CD4-positive, alpha-beta T cell treated with Interleukin-4 for 1 hour (primary cell): ENCODE results near the gene TRIP10.
"Not testable (repeated sequence)": the region's sequence is repeated elsewhere in the genome, so short reads cannot be mapped to it uniquely, and the experiment has no call there.

Source experiments
- DNase-seq, 2 donors: peaks; one replicate each; pipeline ENCODE4 v3.0.0-alpha.2; 2020 to 2022

Gene TRIP10

GRCh38 chr19:6771648-6772027 lies 32.2 kb downstream of the TRIP10 start:
- not testable (repeated sequence) for DNase-seq

GRCh38 chr19:6772028-6772865 lies 32.8 kb downstream of the TRIP10 start, which contains the start of gene VAV1:
VAV1 (plus strand) TSS chr19:6772708; CDS start chr19:6772808, 100 bp downstream.
- peak; percentile 88 for DNase-seq

- DNase-seq, result no peak
Observed at GRCh38 chr19:6772866-6773322, 33.4 kb downstream of the TRIP10 start.

GRCh38 chr19:6773323-6773931 lies 33.9 kb downstream of the TRIP10 start:
- peak; percentile 48 to 52 for DNase-seq

- DNase-seq, result no peak
Observed at GRCh38 chr19:6774821-6775707, 35.6 kb downstream of the TRIP10 start.

GRCh38 chr19:6776045-6776444 lies 36.6 kb downstream of the TRIP10 start:
- not testable (repeated sequence) for DNase-seq

GRCh38 chr19:6776999-6777398 lies 37.5 kb downstream of the TRIP10 start:
- no peak for DNase-seq

- no peak for DNase-seq
Observed at GRCh38 chr19:6777434-6777833, 38.0 kb downstream of the TRIP10 start.

GRCh38 chr19:6778386-6778785 lies 38.9 kb downstream of the TRIP10 start:
- no peak for DNase-seq

GRCh38 chr19:6779206-6779605 lies 39.7 kb downstream of the TRIP10 start:
- DNase-seq, result no peak

- no peak for DNase-seq
Observed at GRCh38 chr19:6787393-6787792, 47.9 kb downstream of the TRIP10 start.

GRCh38 chr19:6788896-6789295 lies 49.4 kb downstream of the TRIP10 start:
- DNase-seq, result no peak

- DNase-seq, result no peak
Observed at GRCh38 chr19:6790194-6791128, 51.0 kb downstream of the TRIP10 start.

- no peak for DNase-seq
Observed at GRCh38 chr19:6791237-6791636, 51.8 kb downstream of the TRIP10 start.

GRCh38 chr19:6793411-6793810 lies 53.9 kb downstream of the TRIP10 start:
- no peak for DNase-seq

- DNase-seq, result no peak
Observed at GRCh38 chr19:6793973-6794372, 54.5 kb downstream of the TRIP10 start.

GRCh38 chr19:6794686-6795431 lies 55.4 kb downstream of the TRIP10 start:
- no peak for DNase-seq

GRCh38 chr19:6796278-6796677 lies 56.8 kb downstream of the TRIP10 start:
- no peak for DNase-seq

- DNase-seq, result no peak
Observed at GRCh38 chr19:6797646-6798045, 58.2 kb downstream of the TRIP10 start.

GRCh38 chr19:6800160-6800790 lies 60.8 kb downstream of the TRIP10 start:
- DNase-seq, result peak in 1 of 2 donors; percentile 5

GRCh38 chr19:6800991-6801484 lies 61.6 kb downstream of the TRIP10 start:
- no peak for DNase-seq
